Right atrium auricular region (tissue), 2 donors: ENCODE results near the gene SELENOM. TPM values are rescaled to one million over a fixed set of nuclear protein-coding genes. Genes with fewer than 3 reads are reported as not detected.

Experiments
- DNase-seq: peaks from one replicate; pipeline ENCODE4 v3.0.0-alpha.2; 2019; ENCODE audit warnings: low spot score
- H3K27ac ChIP-seq, 2 donors: fragments of 200-600 bp; sonication (generic); 1 replicate in 1 of 2; 2 replicates in 1 of 2; pipeline ENCODE4 v1.5.1; 2016 to 2019
- H3K27me3 ChIP-seq, 2 donors: fragments of 200-600 bp; sonication (generic); one replicate each; pipeline versions ENCODE4 v1.5.1 to v1.6.0; 2017 to 2019
- H3K36me3 ChIP-seq: fragments of 200-600 bp; sonication (generic); one replicate; pipeline ENCODE4 v1.5.1; 2016
- H3K4me1 ChIP-seq, 2 donors: fragments of 200-600 bp; sonication (generic); one replicate each; pipeline versions ENCODE4 v1.5.1 to v1.6.0; 2017 to 2019
- H3K4me3 ChIP-seq, 2 donors: fragments of 200-600 bp; sonication (generic); 1 replicate in 1 of 2; 2 replicates in 1 of 2; pipeline ENCODE4 v1.5.1; 2017 to 2019; ENCODE audit warnings: mild to moderate bottlenecking in 1 of 2, moderate library complexity in 1 of 2
- H3K9me3 ChIP-seq, 2 donors: fragments of 200-600 bp; sonication (generic); one replicate each; pipeline ENCODE4 v1.5.1; 2019
- total RNA-seq, 2 donors: library from RNA; depleted of rRNA; stranded (reverse); fragments of >200 nt; gene quantifications; one replicate each; pipeline ENCODE4 v1.1.0, GENCODE V29; 2016
- TF ChIP-seq, protein P1 (sequence below), 2 donors: fragments of 200-600 bp; sonication (generic); IDR thresholded peaks; one replicate each; pipeline ENCODE4 v1.5.1; 2019; ENCODE audit warnings: antibody characterized with exemption in 2 of 2

SELENOM gene
- total RNA-seq, 2 donors from 2014 or later: 133 to 358 TPM

GRCh38 chr22:31092161-31092560, 15.2 kb downstream of the SELENOM start:
- no peak for DNase-seq
- H3K36me3 ChIP-seq: peaks cover 95% of the 10 kb centered on the region
- peaks cover 0 to 48% of the 10 kb centered on the region in 2 donors for H3K4me1 ChIP-seq
- H3K4me3 ChIP-seq: no peak overlapping the region
- TF ChIP-seq, protein P1, sequence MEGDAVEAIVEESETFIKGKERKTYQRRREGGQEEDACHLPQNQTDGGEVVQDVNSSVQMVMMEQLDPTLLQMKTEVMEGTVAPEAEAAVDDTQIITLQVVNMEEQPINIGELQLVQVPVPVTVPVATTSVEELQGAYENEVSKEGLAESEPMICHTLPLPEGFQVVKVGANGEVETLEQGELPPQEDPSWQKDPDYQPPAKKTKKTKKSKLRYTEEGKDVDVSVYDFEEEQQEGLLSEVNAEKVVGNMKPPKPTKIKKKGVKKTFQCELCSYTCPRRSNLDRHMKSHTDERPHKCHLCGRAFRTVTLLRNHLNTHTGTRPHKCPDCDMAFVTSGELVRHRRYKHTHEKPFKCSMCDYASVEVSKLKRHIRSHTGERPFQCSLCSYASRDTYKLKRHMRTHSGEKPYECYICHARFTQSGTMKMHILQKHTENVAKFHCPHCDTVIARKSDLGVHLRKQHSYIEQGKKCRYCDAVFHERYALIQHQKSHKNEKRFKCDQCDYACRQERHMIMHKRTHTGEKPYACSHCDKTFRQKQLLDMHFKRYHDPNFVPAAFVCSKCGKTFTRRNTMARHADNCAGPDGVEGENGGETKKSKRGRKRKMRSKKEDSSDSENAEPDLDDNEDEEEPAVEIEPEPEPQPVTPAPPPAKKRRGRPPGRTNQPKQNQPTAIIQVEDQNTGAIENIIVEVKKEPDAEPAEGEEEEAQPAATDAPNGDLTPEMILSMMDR (IDR thresholded peaks at IDR 0.05): no peak
- no peaks in the 10 kb centered on the region for H3K9me3 ChIP-seq
- no peaks in the 10 kb centered on the region for H3K27me3 ChIP-seq
- peak overlapping the region; percentile 90 to 95 for H3K27ac ChIP-seq

DNA sequence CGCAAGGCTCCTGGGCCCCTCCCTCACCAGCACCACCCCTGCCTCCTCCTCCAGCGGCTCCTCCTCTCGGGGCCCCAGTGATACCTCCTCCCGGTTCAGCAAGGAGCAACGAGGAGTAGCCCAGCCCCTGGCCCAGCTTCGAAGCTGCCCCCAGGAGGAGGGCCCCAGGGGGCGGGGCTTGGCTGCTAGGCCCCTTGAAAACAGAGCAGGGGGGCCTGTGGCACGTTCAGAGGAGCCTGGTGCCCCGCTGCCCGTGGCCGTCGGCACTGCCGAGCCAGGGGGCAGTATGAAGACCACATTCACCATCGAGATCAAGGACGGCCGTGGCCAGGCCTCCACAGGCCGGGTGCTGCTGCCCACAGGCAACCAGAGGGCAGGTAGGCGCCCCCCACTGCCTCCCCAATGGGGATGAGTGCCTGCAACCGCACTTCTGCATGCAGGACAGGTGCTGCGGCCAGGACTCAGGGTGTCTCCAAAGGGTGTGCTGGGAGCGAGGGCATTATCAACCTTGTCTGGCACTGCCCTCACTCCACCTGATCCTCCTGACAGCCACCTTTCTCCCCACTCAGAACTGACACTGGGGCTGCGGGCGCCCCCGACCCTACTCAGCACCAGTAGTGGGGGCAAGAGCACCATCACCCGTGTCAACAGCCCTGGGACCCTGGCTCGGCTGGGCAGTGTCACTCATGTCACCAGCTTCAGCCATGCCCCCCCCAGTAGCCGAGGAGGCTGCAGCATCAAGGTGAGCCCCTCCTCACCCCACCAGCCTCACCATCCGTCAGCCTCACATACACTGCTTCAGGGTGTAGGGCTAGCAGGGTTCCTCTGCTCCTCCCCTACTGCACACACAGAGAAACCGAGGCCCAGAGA, 16.0 kb downstream of the SELENOM start:
- no peak for DNase-seq
- TF ChIP-seq, protein P1 (IDR thresholded peaks at IDR 0.05): no peak
- Histone ChIP-seq H3K27me3 (no peaks in the 10 kb centered on the region), H3K27ac (peak overlapping the region in 1 of 2 donors; percentile 43), H3K9me3 (no peaks in the 10 kb centered on the region), H3K4me3 (no peak overlapping the region), H3K4me1 (peaks cover 0 to 56% of the 10 kb centered on the region in 2 donors), H3K36me3 (peaks cover 87% of the 10 kb centered on the region)

- no peaks in the 10 kb centered on the region for H3K27me3 ChIP-seq
- no peaks in the 10 kb centered on the region for H3K9me3 ChIP-seq
- DNase-seq: no peak
- peak overlapping the region in 1 of 2 donors; percentile 43 for H3K27ac ChIP-seq
- H3K36me3 ChIP-seq: peaks cover 78% of the 10 kb centered on the region
- H3K4me3 ChIP-seq: no peak overlapping the region
- H3K4me1 ChIP-seq: peaks cover 0 to 65% of the 10 kb centered on the region in 2 donors
- TF ChIP-seq, protein P1 (IDR thresholded peaks at IDR 0.05): no peak
Measured at GRCh38 chr22:31090217-31091085, 16.9 kb downstream of the SELENOM start.

- no peak for DNase-seq
- H3K9me3 ChIP-seq: no peaks in the 10 kb centered on the region
- TF ChIP-seq, protein P1 (IDR thresholded peaks at IDR 0.05): peak; percentile 72 to 85
- peak overlapping the region in 1 of 2 donors; percentile 23 for H3K27ac ChIP-seq
- peaks cover 0 to 70% of the 10 kb centered on the region in 2 donors for H3K4me1 ChIP-seq
- no peaks in the 10 kb centered on the region for H3K27me3 ChIP-seq
- no peak overlapping the region for H3K4me3 ChIP-seq
- peaks cover 68% of the 10 kb centered on the region for H3K36me3 ChIP-seq
Measured at GRCh38 chr22:31089160-31090100, 17.9 kb downstream of the SELENOM start.
